Heart right ventricle (tissue), 16 donors: Measurements from ENCODE around the gene GON4L. TPM values are rescaled to one million over a fixed set of nuclear protein-coding genes. Genes with fewer than 3 reads are reported as not detected.
A peak's percentile ranks its signal among the peaks of the same experiment; 100 is the strongest.

Experiments
- ATAC-seq, 8 donors: fragments of 200-7000 bp; cut with Tn5 transposase; one replicate each; pipeline ENCODE4 v1.9.1; 2020; ENCODE audit warnings: mild to moderate bottlenecking in 8 of 8, moderate library complexity in 8 of 8, moderate number of reproducible peaks in 1 of 8
- DNase-seq, 2 donors: peaks; one replicate each; pipeline ENCODE4 v3.0.0-alpha.2; 2020
- H3K27ac ChIP-seq, 10 donors: fragments of 200-600 bp; sonication (generic) in 2 of 10; one replicate each; pipeline versions ENCODE4 v1.5.0 to v1.8.0; 2020 to 2022; ENCODE audit warnings: mild to moderate bottlenecking in 3 of 10
- H3K27me3 ChIP-seq, 7 donors: fragments of 200-600 bp; one replicate each; pipeline ENCODE4 v1.8.0; 2021 to 2022; ENCODE audit warnings: mild to moderate bottlenecking in 2 of 7
- H3K36me3 ChIP-seq, 9 donors: fragments of 200-600 bp; sonication (generic) in 1 of 9; one replicate each; pipeline versions ENCODE4 v1.5.0 to v1.8.0; 2020 to 2022; ENCODE audit warnings: mild to moderate bottlenecking in 2 of 9
- H3K4me1 ChIP-seq, 9 donors: fragments of 200-600 bp; sonication (generic) in 1 of 9; one replicate each; pipeline versions ENCODE4 v1.5.0 to v1.8.0; 2020 to 2022; ENCODE audit warnings: mild to moderate bottlenecking in 4 of 9
- H3K4me3 ChIP-seq, 10 donors: fragments of 200-600 bp; sonication (generic) in 2 of 10; one replicate each; pipeline versions ENCODE4 v1.5.0 to v1.8.0; 2020 to 2022; ENCODE audit warnings: mild to moderate bottlenecking in 7 of 10, moderate library complexity in 2 of 10
- H3K9me3 ChIP-seq, 11 donors: fragments of 200-600 bp in 10 of 11; sonication (generic) in 2 of 11; one replicate each; pipeline versions ENCODE4 v1.5.0 to v1.8.0; 2013 to 2022; ENCODE audit warnings: mild to moderate bottlenecking in 2 of 11, control low read depth in 1 of 11, moderate library complexity in 1 of 11
- CTCF ChIP-seq, 9 donors: fragments of 200-600 bp; sonication (generic) in 2 of 9; IDR thresholded peaks; one replicate each; pipeline versions ENCODE4 v1.5.0 to v1.8.0; 2021 to 2022; ENCODE audit warnings: antibody characterized with exemption in 9 of 9, mild to moderate bottlenecking in 5 of 9, moderate library complexity in 1 of 9
- WGBS, 2 donors: extraction: QIAGEN DNeasy Blood & Tissue Kit; methylation state at CpG; one replicate each; pipeline ENCODE4 v1.1.7; 2013; ENCODE audit warnings: inconsistent platforms in 1 of 2; 5-methylcytosine and 5-hydroxymethylcytosine counted together
- intact Hi-C, 10 donors: fragments of 100-400 bp; cut with DNase I; formaldehyde crosslinking; loops; one replicate each; pipeline versions ENCODE4 v1.11.1 to v1.14.2; 2022
- polyA plus RNA-seq, 2 donors: library from polyadenylated mRNA; stranded (reverse); fragments of 200-250 nt; gene quantifications; one replicate each; pipeline ENCODE4 v1.2.3, GENCODE V29; 2013
- total RNA-seq, 10 donors: library from RNA; stranded (reverse); fragmentation: NEBNext Ultra II Directional in 3 of 10; extraction: Animal tissue kit (Norgen Biotek cat#: 25700) in 3 of 10; gene quantifications; one replicate each; pipeline versions ENCODE4 v1.2.1 to v1.2.4, GENCODE V29; 2021 to 2023
- donor health status: Arrhythmogenic right ventricular cardiomyopathy.
- donor health status: ischemic (EF 13 %, LVEDD 7.1; RV severe dilation, severe dysfunction).
- donor health status: healthy with polysubstance abuse.
- donor health status: DM: no; HTN: yes; CAD: no.
- donor health status: DM: no; HTN: no; CAD: no.
- donor health status: ischemic (EF 25% LVEDD 6.9; RV normal size, moderate dysfunction).
- donor health status: ischemic (EF 25% LVEDD 5.7; RV mildly dilated, moderate dysfunction).
- donor health status: healthy.
- donor health status: DM: yes; HTN: yes; CAD: no.
- donor health status: Ischemic cardiomyopathy.
- donor health status: ischemic (EF 35%, LVEDD 5.7; RV mildly dilated, moderate dysfunction).
- donor health status: nonischemic (EF 11% LVEDD 7.7; RV severe dilation, severe dysfunction).
- donor health status: DM: yes; HTN: yes; CAD: no.
- donor health status: PGD.
- donor health status: ischemic (EF 29% LVEDD 5.4; RV normal size, mild dysfunction).
- donor health status: nonischemic (EF 23%, LVEDD 6.1; RV moderate dilation, normal function).

Gene GON4L
- total and polyA plus RNA-seq, 12 donors, result 8.8 to 30.7 (median 26.7) TPM

- Histone ChIP-seq H3K4me3 (no peak overlapping the region), H3K4me1 (peaks cover 5 to 23% (median 14%) of the 10 kb centered on the region in 9 donors), H3K27me3 (no peaks in the 10 kb centered on the region), H3K27ac (peak overlapping the region in 1 of 10 donors; percentile 20), H3K36me3 (peaks cover 0 to 57% (median 0%) of the 10 kb centered on the region in 9 donors), H3K9me3 (no peaks in the 10 kb centered on the region)
- no peak for TF ChIP-seq CTCF (IDR thresholded peaks at IDR 0.05)
- intact Hi-C loops, result no loop called here
- ATAC-seq (peak in 1 of 8 donors; percentile 16), DNase-seq (no peak)
- 95% methylated on average over 5 of the region's 5 CpGs for WGBS, 2 donors
Observed at GRCh38 chr1:155872527-155872926, 15.5 kb upstream of the GON4L start.

DNA sequence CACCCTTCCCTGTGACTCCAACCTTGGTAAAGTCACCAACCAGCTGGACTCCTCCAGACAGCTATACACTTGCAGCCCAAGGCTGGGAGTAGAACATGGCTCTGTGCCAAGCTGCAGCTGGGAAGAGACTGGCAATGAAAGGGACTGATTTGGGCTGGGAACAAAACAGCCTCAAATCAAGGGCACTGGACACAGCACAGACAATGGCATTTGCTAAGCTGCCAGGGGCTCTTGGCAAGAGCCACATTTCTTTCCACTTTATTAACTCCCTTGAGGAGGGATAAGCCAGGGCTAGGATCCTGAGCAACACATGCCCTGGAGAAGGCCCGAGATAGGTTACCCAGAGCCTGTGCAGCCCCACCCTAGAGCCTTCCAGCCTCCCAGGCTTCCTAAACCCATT is 14.4 kb upstream of the GON4L start:
- H3K27me3 ChIP-seq, result no peaks in the 10 kb centered on the region
- 29 to 32% methylated on average over 1 of the region's 1 CpG for WGBS, 2 donors
- peak; percentile 45 to 89 (median 76) for ATAC-seq
- no peak for TF ChIP-seq CTCF (IDR thresholded peaks at IDR 0.05)
- H3K9me3 ChIP-seq, result no peaks in the 10 kb centered on the region
- H3K27ac ChIP-seq, result peak overlapping the region in 6 of 10 donors; percentile 6 to 62 (median 27)
- no peak overlapping the region for H3K4me3 ChIP-seq
- H3K36me3 ChIP-seq, result peaks cover 0 to 60% (median 0%) of the 10 kb centered on the region in 9 donors
- peaks cover 5 to 23% (median 14%) of the 10 kb centered on the region in 9 donors for H3K4me1 ChIP-seq
- intact Hi-C loops, result no loop called here
- DNase-seq, result peak; percentile 53 to 55

DNA sequence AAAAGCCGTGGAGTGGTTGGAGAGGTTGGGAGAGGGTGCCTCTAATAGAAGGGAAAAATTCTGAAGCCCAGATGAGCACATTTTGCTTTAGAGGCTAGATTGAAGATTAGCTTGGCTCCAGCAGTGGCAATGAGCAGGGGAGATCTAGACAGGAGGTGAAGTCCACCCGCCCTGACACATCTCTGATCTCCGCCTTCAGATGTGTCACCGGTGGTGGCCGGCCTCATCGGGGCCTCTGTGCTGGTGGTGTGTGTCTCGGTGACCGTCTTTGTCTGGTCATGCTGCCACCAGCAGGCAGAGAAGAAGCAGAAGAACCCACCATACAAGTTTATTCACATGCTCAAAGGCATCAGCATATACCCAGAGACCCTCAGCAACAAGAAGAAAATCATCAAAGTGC is 10.8 kb upstream of the GON4L start:
- Histone ChIP-seq H3K4me1 (peaks cover 5 to 23% (median 14%) of the 10 kb centered on the region in 9 donors), H3K36me3 (peaks cover 0 to 42% (median 0%) of the 10 kb centered on the region in 9 donors), H3K4me3 (no peak overlapping the region), H3K9me3 (no peaks in the 10 kb centered on the region), H3K27me3 (no peaks in the 10 kb centered on the region), H3K27ac (no peak overlapping the region)
- ATAC-seq, result no peak
- DNase-seq, result no peak
- intact Hi-C loops, result no loop called here
- TF ChIP-seq CTCF (IDR thresholded peaks at IDR 0.05), result no peak
- 92 to 96% methylated on average over 8 of the region's 8 CpGs for WGBS, 2 donors

GRCh38 chr1:155864393-155864792 is 7.4 kb upstream of the GON4L start:
- H3K4me3 ChIP-seq, result no peak overlapping the region
- intact Hi-C loops, result loop anchor here in 2 of 10 donors (5.0 kb wide), 2 partner anchors 33 to 48 kb away; partner anchors contain the start of gene RIT1 (in 1 of the 2)
- H3K27me3 ChIP-seq, result no peaks in the 10 kb centered on the region

More at GRCh38 chr1:155864393-155864792, 7.4 kb upstream of the GON4L start:
- Histone ChIP-seq H3K27ac (no peak overlapping the region), H3K4me1 (peaks cover 0 to 22% (median 18%) of the 10 kb centered on the region in 9 donors), H3K36me3 (peaks cover 0 to 28% (median 0%) of the 10 kb centered on the region in 9 donors), H3K9me3 (no peaks in the 10 kb centered on the region)
- TF ChIP-seq CTCF (IDR thresholded peaks at IDR 0.05), result no peak
- DNase-seq (no peak), ATAC-seq (no peak)
